Spinal cord (tissue), 10 donors: ENCODE measurements around the gene CDCA7L. TPM values are rescaled to one million over a fixed set of nuclear protein-coding genes. Genes with fewer than 3 reads are reported as not detected.
"Not testable (repeated sequence)": the region's sequence is repeated elsewhere in the genome, so short reads cannot be mapped to it uniquely, and the experiment has no call there.

Experiments
- DNase-seq, 6 donors: peaks; one replicate each; pipeline versions ENCODE4 v3.0.0 to v3.0.0-alpha.2; 2013 to 2015; ENCODE audit warnings: low spot score in 6 of 6, low read depth in 4 of 6
- H3K27ac ChIP-seq: one replicate; pipeline ENCODE4 v1.5.1; 2013; ENCODE audit warnings: low read depth, low read length, control low read depth
- H3K27me3 ChIP-seq: one replicate; pipeline ENCODE4 v1.6.1; 2013; ENCODE audit warnings: low read length; ENCODE audit not compliant: control insufficient read depth, insufficient read depth
- H3K36me3 ChIP-seq: one replicate; pipeline ENCODE4 v1.6.1; 2013; ENCODE audit warnings: low read length; ENCODE audit not compliant: control insufficient read depth, insufficient read depth
- H3K4me1 ChIP-seq: one replicate; pipeline ENCODE4 v1.6.1; 2013; ENCODE audit warnings: low read length; ENCODE audit not compliant: control insufficient read depth, insufficient read depth
- H3K4me3 ChIP-seq: one replicate; pipeline ENCODE4 v1.5.1; 2013; ENCODE audit warnings: low read depth, low read length, control low read depth
- H3K9me3 ChIP-seq: one replicate; pipeline ENCODE4 v1.6.1; 2013; ENCODE audit warnings: low read length; ENCODE audit not compliant: control insufficient read depth, insufficient read depth
- WGBS: methylation state at CpG from one replicate; pipeline ENCODE4 v1.1.5; 2013; ENCODE audit warnings: missing lambda C conversion rate; ENCODE audit not compliant: insufficient coverage; 5-methylcytosine and 5-hydroxymethylcytosine counted together
- polyA plus RNA-seq, 2 donors: library from polyadenylated mRNA; unstranded; fragments of 120-200 nt; gene quantifications; one replicate each; pipeline ENCODE4 v1.2.1, GENCODE V29; 2013; ENCODE audit not compliant: insufficient read length in 2 of 2
- total RNA-seq, 2 donors: library from RNA; depleted of rRNA in 1 of 2; stranded (reverse); fragments of 120-200 nt in 1 of 2; fragments of >200 nt in 1 of 2; gene quantifications; one replicate each; pipeline versions ENCODE4 v1.2.3 to v1.2.4, GENCODE V29; 2013 to 2014
- donor health status: healthy.

CDCA7L gene
- total and polyA plus RNA-seq, 4 donors = 32.2 to 44.1 (median 38.2) TPM

- H3K9me3 ChIP-seq = no peaks in the 10 kb centered on the region
- no peak for DNase-seq
These were observed 47.3 kb downstream of the CDCA7L start for GRCh38 chr7:21898265-21898930.

GRCh38 chr7:21893401-21893800 is 52.3 kb downstream of the CDCA7L start:
- DNase-seq = no peak
- H3K36me3 ChIP-seq = no peaks in the 10 kb centered on the region

More at GRCh38 chr7:21898265-21898930, 47.3 kb downstream of the CDCA7L start:
- WGBS = 88% methylated on average over 15 of the region's 17 CpGs
- H3K4me1 ChIP-seq = no peaks in the 10 kb centered on the region
- H3K36me3 ChIP-seq = peaks cover 11% of the 10 kb centered on the region
- no peak overlapping the region for H3K27ac ChIP-seq
- no peaks in the 10 kb centered on the region for H3K27me3 ChIP-seq
- no peak overlapping the region for H3K4me3 ChIP-seq

GRCh38 chr7:21891291-21891690 is 54.4 kb downstream of the CDCA7L start:
- no peaks in the 10 kb centered on the region for H3K27me3 ChIP-seq
- DNase-seq = peak in 1 of 6 donors; percentile 70
- WGBS = 33% methylated on average over 1 of the region's 3 CpGs
- H3K27ac ChIP-seq = no peak overlapping the region
- H3K4me1 ChIP-seq = peaks cover 3% of the 10 kb centered on the region
- no peaks in the 10 kb centered on the region for H3K36me3 ChIP-seq
- H3K4me3 ChIP-seq = no peak overlapping the region
- H3K9me3 ChIP-seq = no peaks in the 10 kb centered on the region

More at GRCh38 chr7:21893401-21893800, 52.3 kb downstream of the CDCA7L start:
- WGBS = 100% methylated on average over 1 of the region's 3 CpGs
- no peak overlapping the region for H3K27ac ChIP-seq
- no peaks in the 10 kb centered on the region for H3K4me1 ChIP-seq
- no peak overlapping the region for H3K4me3 ChIP-seq
- H3K9me3 ChIP-seq = no peaks in the 10 kb centered on the region
- no peaks in the 10 kb centered on the region for H3K27me3 ChIP-seq

- Histone ChIP-seq H3K27me3 (no peaks in the 10 kb centered on the region), H3K9me3 (no peaks in the 10 kb centered on the region), H3K27ac (no peak overlapping the region), H3K4me1 (peaks cover 3% of the 10 kb centered on the region), H3K4me3 (no peak overlapping the region), H3K36me3 (no peaks in the 10 kb centered on the region)
- no peak for DNase-seq
- WGBS = 100% methylated on average over 1 of the region's 4 CpGs
These were observed 57.9 kb downstream of the CDCA7L start for GRCh38 chr7:21887779-21888178.

GRCh38 chr7:21887353-21887752 is 58.3 kb downstream of the CDCA7L start:
- peaks cover 3% of the 10 kb centered on the region for H3K4me1 ChIP-seq
- H3K27ac ChIP-seq = no peak overlapping the region
- DNase-seq = no peak
- no peak overlapping the region for H3K4me3 ChIP-seq
- H3K36me3 ChIP-seq = no peaks in the 10 kb centered on the region
- no peaks in the 10 kb centered on the region for H3K9me3 ChIP-seq
- no CpG with 5 or more reads among the region's 2 CpGs for WGBS
- H3K27me3 ChIP-seq = no peaks in the 10 kb centered on the region

- Histone ChIP-seq H3K27me3 (no peaks in the 10 kb centered on the region), H3K9me3 (no peaks in the 10 kb centered on the region), H3K36me3 (no peaks in the 10 kb centered on the region), H3K4me1 (peaks cover 3% of the 10 kb centered on the region), H3K27ac (no peak overlapping the region), H3K4me3 (no peak overlapping the region)
- DNase-seq = peak in 2 of 6 donors; percentile 54 to 68
- 17% methylated on average over 2 of the region's 4 CpGs for WGBS
These were observed 59.3 kb downstream of the CDCA7L start for GRCh38 chr7:21886396-21886795.

- 96% methylated on average over 3 of the region's 7 CpGs for WGBS
- Histone ChIP-seq H3K27ac (no peak overlapping the region), H3K4me3 (no peak overlapping the region), H3K36me3 (no peaks in the 10 kb centered on the region), H3K9me3 (no peaks in the 10 kb centered on the region), H3K4me1 (peaks cover 3% of the 10 kb centered on the region), H3K27me3 (no peaks in the 10 kb centered on the region)
- DNase-seq = no peak
These were observed 61.2 kb downstream of the CDCA7L start for GRCh38 chr7:21884496-21884895.

- H3K4me3 ChIP-seq, H3K36me3 ChIP-seq, H3K9me3 ChIP-seq, H3K27ac ChIP-seq, DNase-seq, H3K4me1 ChIP-seq, H3K27me3 ChIP-seq: not testable (repeated sequence)
- WGBS = no CpG with 5 or more reads among the region's 2 CpGs
These were observed 62.2 kb downstream of the CDCA7L start for GRCh38 chr7:21883501-21883900.

- Histone ChIP-seq H3K4me1 (peaks cover 3% of the 10 kb centered on the region), H3K4me3 (no peak overlapping the region), H3K27me3 (no peaks in the 10 kb centered on the region), H3K27ac (no peak overlapping the region), H3K9me3 (no peaks in the 10 kb centered on the region), H3K36me3 (no peaks in the 10 kb centered on the region)
- no CpG with 5 or more reads among the region's 3 CpGs for WGBS
- no peak for DNase-seq
These were observed 62.6 kb downstream of the CDCA7L start for GRCh38 chr7:21883069-21883468.

GRCh38 chr7:21869785-21870402 is 75.8 kb downstream of the CDCA7L start:
- Histone ChIP-seq H3K9me3 (no peaks in the 10 kb centered on the region), H3K4me3 (no peak overlapping the region), H3K27me3 (no peaks in the 10 kb centered on the region), H3K27ac (no peak overlapping the region), H3K36me3 (no peaks in the 10 kb centered on the region), H3K4me1 (no peaks in the 10 kb centered on the region)
- 78% methylated on average over 5 of the region's 5 CpGs for WGBS
- DNase-seq = no peak
